IMR-90 (cell line): ENCODE data around the gene ANXA3.

ENCODE experiments used
- CEBPB ChIP-seq: IDR thresholded peaks from 2 replicates; pipeline ENCODE4 v1.6.1; 2012; ENCODE audit warnings: low read depth, low read length, improper control_type of control experiment
- CHD1 ChIP-seq: IDR thresholded peaks from 2 replicates; pipeline ENCODE4 v1.6.1; 2012; ENCODE audit warnings: low read depth, low read length, improper control_type of control experiment
- CTCF ChIP-seq: conservative IDR thresholded peaks from 2 replicates; pipeline ENCODE4 v1.5.1; 2012; ENCODE audit warnings: mild to moderate bottlenecking, low read depth, low read length, improper control_type of control experiment
- FOS ChIP-seq: fragments of 150-350 bp; IDR thresholded peaks from 2 replicates; pipeline ENCODE4 v1.6.1; 2016; ENCODE audit warnings: low read depth, low read length
- MAZ ChIP-seq: IDR thresholded peaks from 2 replicates; pipeline ENCODE4 v1.6.1; 2012; ENCODE audit warnings: low read depth, mild to moderate bottlenecking, low read length, improper control_type of control experiment, moderate library complexity, borderline replicate concordance
- MXI1 ChIP-seq: IDR thresholded peaks from 2 replicates; pipeline ENCODE4 v1.6.1; 2012; ENCODE audit warnings: low read depth, mild to moderate bottlenecking, low read length, moderate library complexity, borderline replicate concordance
- POLR2A ChIP-seq: IDR thresholded peaks from 2 replicates; pipeline ENCODE4 v1.6.1; 2012; ENCODE audit warnings: mild to moderate bottlenecking, low read depth, low read length
- RAD21 ChIP-seq: IDR thresholded peaks from 2 replicates; pipeline ENCODE4 v1.6.1; 2012; ENCODE audit warnings: low read length, improper control_type of control experiment
- RCOR1 ChIP-seq: IDR thresholded peaks from 2 replicates; pipeline ENCODE4 v1.6.1; 2012; ENCODE audit warnings: mild to moderate bottlenecking, low read length, improper control_type of control experiment; ENCODE audit not compliant: insufficient replicate concordance
- RFX5 ChIP-seq: IDR thresholded peaks from 2 replicates; pipeline ENCODE4 v1.8.0; 2012; ENCODE audit warnings: low read depth, mild to moderate bottlenecking, low read length, moderate library complexity
- SMC3 ChIP-seq: fragments of 150-350 bp; IDR thresholded peaks from 2 replicates; pipeline ENCODE4 v1.6.1; 2016; ENCODE audit warnings: low read depth, mild to moderate bottlenecking, antibody characterized with exemption, low read length, moderate library complexity
- USF2 ChIP-seq: fragments of 150-350 bp; IDR thresholded peaks from 2 replicates; pipeline ENCODE4 v1.6.1; 2017; ENCODE audit warnings: mild to moderate bottlenecking, antibody characterized with exemption, low read length, low read depth

- TF ChIP-seq POLR2A (no peak), CTCF (no peak), USF2 (no peak), MXI1 (no peak), CEBPB (no peak), SMC3 (no peak), FOS (no peak), MAZ (no peak), RFX5 (no peak), CHD1 (no peak), RAD21 (no peak), RCOR1 (no peak)
These were observed 66.9 kb downstream of the ANXA3 start for GRCh38 chr4:78618436-78618835.
